Thyroid gland (tissue), 4 donors: ENCODE data around the gene SETBP1. TPM values are rescaled to one million over a fixed set of nuclear protein-coding genes. Genes with fewer than 3 reads are reported as not detected.

Experiments
- DNase-seq, 2 donors: peaks; one replicate each; pipeline ENCODE4 v3.0.0-alpha.2; 2019
- H3K27ac ChIP-seq, 3 donors: fragments of 200-600 bp; sonication (generic); 1 replicate in 2 of 3; 2 replicates in 1 of 3; pipeline ENCODE4 v1.5.1; 2016 to 2019; ENCODE audit warnings: mild to moderate bottlenecking in 1 of 3, moderate library complexity in 1 of 3
- H3K27me3 ChIP-seq: fragments of 200-600 bp; sonication (generic); one replicate; pipeline ENCODE4 v1.5.1; 2019
- H3K36me3 ChIP-seq, 2 donors: fragments of 200-600 bp; sonication (generic); one replicate each; pipeline ENCODE4 v1.5.1; 2016 to 2019
- H3K4me1 ChIP-seq, 2 donors: fragments of 200-600 bp; sonication (generic); one replicate each; pipeline ENCODE4 v1.5.1; 2017 to 2019
- H3K4me3 ChIP-seq, 3 donors: fragments of 200-600 bp; sonication (generic); replicated peaks in 1 of 3; 1 replicate in 2 of 3; 2 replicates in 1 of 3; pipeline ENCODE4 v1.5.1; 2016; ENCODE audit warnings: mild to moderate bottlenecking in 1 of 3
- H3K9me3 ChIP-seq: fragments of 200-600 bp; sonication (generic); one replicate; pipeline ENCODE4 v1.5.1; 2017
- CTCF ChIP-seq, 6 experiments: fragments of 200-600 bp in 3 of 6; fragments of 450-650 bp in 3 of 6; sonication (generic) in 3 of 6; IDR thresholded peaks; one replicate each; pipeline ENCODE4 v1.5.1; 2016 to 2019; ENCODE audit warnings: antibody characterized with exemption in 6 of 6, mild to moderate bottlenecking in 2 of 6, inconsistent platforms in 1 of 6, moderate library complexity in 1 of 6
- POLR2A ChIP-seq, 2 donors: fragments of 450-650 bp; IDR thresholded peaks; one replicate each; pipeline ENCODE4 v1.6.1; 2017; ENCODE audit warnings: antibody characterized with exemption in 2 of 2, mild to moderate bottlenecking in 2 of 2, moderate library complexity in 1 of 2
- WGBS, 2 donors: methylation state at CpG; one replicate each; pipeline ENCODE4 v1.1.5; 2017; 5-methylcytosine and 5-hydroxymethylcytosine counted together
- intact Hi-C: fragments of 100-400 bp; cut with DNase I; formaldehyde crosslinking; loops from one replicate; pipeline ENCODE4 v1.15.1; 2023
- total RNA-seq, 4 donors: library from RNA; depleted of rRNA; stranded (reverse); fragments of >200 nt; gene quantifications; one replicate each; pipeline ENCODE4 v1.2.3, GENCODE V29; 2016

The SETBP1 gene
- total RNA-seq, 4 donors from 2014 or later: 32.1 to 72.0 (median 42.0) TPM

- intact Hi-C loops: no loop called here
- 82 to 83% methylated on average over 4 of the region's 4 CpGs for WGBS, 2 donors
- Histone ChIP-seq H3K36me3 (no peaks in the 10 kb centered on the region), H3K4me3 (no peak overlapping the region), H3K27me3 (no peaks in the 10 kb centered on the region), H3K27ac (no peak overlapping the region), H3K9me3 (no peaks in the 10 kb centered on the region), H3K4me1 (peaks cover 27 to 30% of the 10 kb centered on the region in 2 donors)
- no peak for DNase-seq
- TF ChIP-seq CTCF (IDR thresholded peaks at IDR 0.05): no peak
- TF ChIP-seq POLR2A (IDR thresholded peaks at IDR 0.05): no peak
Observed at GRCh38 chr18:44946529-44947113, 265.9 kb downstream of the SETBP1 start.

GRCh38 chr18:44949967-44950366 lies 269.3 kb downstream of the SETBP1 start:
- Histone ChIP-seq H3K27me3 (no peaks in the 10 kb centered on the region), H3K4me3 (no peak overlapping the region), H3K36me3 (no peaks in the 10 kb centered on the region), H3K27ac (no peak overlapping the region), H3K4me1 (peaks cover 11% of the 10 kb centered on the region in 2 donors), H3K9me3 (no peaks in the 10 kb centered on the region)
- WGBS, 2 donors: 86 to 96% methylated on average over 7 of the region's 7 CpGs
- DNase-seq: no peak
- TF ChIP-seq POLR2A (IDR thresholded peaks at IDR 0.05) (no peak), CTCF (IDR thresholded peaks at IDR 0.05) (no peak)
- intact Hi-C loops: no loop called here

- Histone ChIP-seq H3K27me3 (no peaks in the 10 kb centered on the region), H3K4me1 (peaks cover 6% of the 10 kb centered on the region in 2 donors), H3K4me3 (no peak overlapping the region), H3K27ac (no peak overlapping the region), H3K9me3 (no peaks in the 10 kb centered on the region), H3K36me3 (no peaks in the 10 kb centered on the region)
- TF ChIP-seq CTCF (IDR thresholded peaks at IDR 0.05) (no peak), POLR2A (IDR thresholded peaks at IDR 0.05) (no peak)
- no peak for DNase-seq
- WGBS, 2 donors: 95 to 96% methylated on average over 13 of the region's 13 CpGs
- intact Hi-C loops: no loop called here
Observed at GRCh38 chr18:44950685-44951195, 270.1 kb downstream of the SETBP1 start.

- Histone ChIP-seq H3K27me3 (no peaks in the 10 kb centered on the region), H3K27ac (no peak overlapping the region), H3K4me3 (no peak overlapping the region), H3K36me3 (no peaks in the 10 kb centered on the region), H3K4me1 (no peaks in the 10 kb centered on the region), H3K9me3 (no peaks in the 10 kb centered on the region)
- no peak for DNase-seq
- no peak for TF ChIP-seq POLR2A (IDR thresholded peaks at IDR 0.05)
- no peak for TF ChIP-seq CTCF (IDR thresholded peaks at IDR 0.05)
- 95 to 96% methylated on average over 14 of the region's 14 CpGs for WGBS, 2 donors
- intact Hi-C loops: no loop called here
Observed at GRCh38 chr18:44951748-44952147, 271.1 kb downstream of the SETBP1 start.

DNA sequence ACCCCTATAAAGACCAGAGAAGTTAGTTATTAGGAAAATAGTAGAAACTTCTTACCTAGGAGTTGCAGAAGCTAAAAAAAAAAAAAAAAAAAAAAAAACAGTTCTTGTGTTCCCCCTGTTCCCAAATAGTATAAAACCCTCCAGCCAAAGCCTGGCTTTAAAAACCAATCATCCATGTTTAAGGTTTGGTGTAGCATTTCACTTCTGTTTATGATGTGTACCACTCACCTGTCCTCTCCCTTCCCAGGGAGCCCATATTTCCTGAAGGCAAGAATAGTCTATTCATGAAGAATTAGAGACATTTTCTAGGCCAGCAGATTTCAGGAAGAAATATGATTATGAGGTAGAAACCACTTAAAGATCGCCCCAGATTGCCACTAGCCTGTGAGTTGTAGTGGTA lies 273.6 kb downstream of the SETBP1 start:
- H3K36me3 ChIP-seq: no peaks in the 10 kb centered on the region
- no peak for TF ChIP-seq POLR2A (IDR thresholded peaks at IDR 0.05)
- no peak for TF ChIP-seq CTCF (IDR thresholded peaks at IDR 0.05)
- intact Hi-C loops: no loop called here
- 0 to 53% methylated on average over 1 of the region's 1 CpG for WGBS, 2 donors
- no peak overlapping the region for H3K27ac ChIP-seq
- H3K4me3 ChIP-seq: no peak overlapping the region
- H3K9me3 ChIP-seq: no peaks in the 10 kb centered on the region
- H3K27me3 ChIP-seq: no peaks in the 10 kb centered on the region
- no peak for DNase-seq
- H3K4me1 ChIP-seq: no peaks in the 10 kb centered on the region
